ENCODE data around the gene GRIK4.

- TF ChIP-seq CTCF (IDR thresholded peaks at IDR 0.05) (no peak), POLR2A (IDR thresholded peaks at IDR 0.05) (no peak), POLR2AphosphoS5 (IDR thresholded peaks at IDR 0.05) (no peak)
These were observed 395.2 kb downstream of the GRIK4 start for GRCh38 chr11:120906766-120907165.
